ENCODE data around the gene GNG7. TPM values are rescaled to one million over a fixed set of nuclear protein-coding genes. Genes with fewer than 3 reads are reported as not detected.
A peak's percentile ranks its signal among the peaks of the same experiment; 100 is the strongest.

GNG7 gene
- total RNA-seq, 1 donor, result 0.72 TPM

DNA sequence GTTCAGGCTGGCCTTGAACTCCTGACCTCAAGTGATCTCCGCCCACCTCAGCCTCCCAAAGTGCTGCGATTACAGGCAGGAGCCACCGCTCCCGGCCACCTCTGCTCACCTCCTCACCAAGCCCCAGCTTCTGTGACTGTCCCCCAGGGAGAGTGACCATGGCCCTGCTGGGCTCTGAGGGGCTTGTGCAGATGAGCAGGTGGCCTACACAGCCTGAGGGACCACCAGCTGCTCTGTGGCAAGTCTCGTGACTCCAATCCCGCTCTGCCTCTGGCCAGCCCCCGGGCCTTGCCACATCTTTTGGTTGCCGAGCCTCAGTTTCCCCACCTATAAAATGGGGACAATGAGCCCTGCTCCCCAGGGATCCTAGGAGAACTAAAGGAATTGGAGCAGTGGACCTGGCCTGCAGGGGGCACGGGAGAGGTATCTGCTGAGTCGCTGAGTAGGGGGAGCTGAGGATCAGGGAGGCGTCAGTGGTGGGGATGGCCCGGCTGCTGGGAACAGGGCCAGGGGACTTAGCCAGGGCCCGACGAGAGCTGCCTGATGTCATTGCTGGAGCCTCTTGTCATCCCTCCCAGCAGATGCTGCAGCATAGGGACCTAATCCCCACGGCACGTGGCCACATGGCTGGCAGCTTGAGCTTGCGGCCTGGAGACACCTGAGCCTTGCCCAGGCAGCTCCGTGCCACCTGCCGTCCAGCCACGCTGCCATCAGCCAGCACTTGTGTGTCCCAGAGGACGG lies 151.9 kb downstream of the GNG7 start:
- peak; percentile 69 for DNase-seq (ENCODE audit: insufficient read length, low spot score, missing footprints)
- Histone ChIP-seq H3K4me2 (ENCODE audit: insufficient read depth, low read length) (no peak overlapping the region), H2AFZ (ENCODE audit: low read length) (no peak overlapping the region), H3K27me3 (ENCODE audit: insufficient read depth, low read length) (no peaks in the 10 kb centered on the region), H3K27ac (ENCODE audit: low read depth, low read length) (peak overlapping the region; percentile 87), H3K36me3 (ENCODE audit: insufficient read depth, low read length) (no peaks in the 10 kb centered on the region), H3K9me3 (ENCODE audit: low read depth, low read length) (no peaks in the 10 kb centered on the region), H4K20me1 (ENCODE audit: insufficient read depth, low read length) (no peaks in the 10 kb centered on the region), H3K4me3 (ENCODE audit: insufficient read depth, low read length) (no peak overlapping the region), H3K4me1 (ENCODE audit: insufficient read depth, low read length) (peaks cover 12% of the 10 kb centered on the region), H3K79me2 (ENCODE audit: insufficient read depth, low read length) (no peaks in the 10 kb centered on the region)
- TF ChIP-seq, protein P1, sequence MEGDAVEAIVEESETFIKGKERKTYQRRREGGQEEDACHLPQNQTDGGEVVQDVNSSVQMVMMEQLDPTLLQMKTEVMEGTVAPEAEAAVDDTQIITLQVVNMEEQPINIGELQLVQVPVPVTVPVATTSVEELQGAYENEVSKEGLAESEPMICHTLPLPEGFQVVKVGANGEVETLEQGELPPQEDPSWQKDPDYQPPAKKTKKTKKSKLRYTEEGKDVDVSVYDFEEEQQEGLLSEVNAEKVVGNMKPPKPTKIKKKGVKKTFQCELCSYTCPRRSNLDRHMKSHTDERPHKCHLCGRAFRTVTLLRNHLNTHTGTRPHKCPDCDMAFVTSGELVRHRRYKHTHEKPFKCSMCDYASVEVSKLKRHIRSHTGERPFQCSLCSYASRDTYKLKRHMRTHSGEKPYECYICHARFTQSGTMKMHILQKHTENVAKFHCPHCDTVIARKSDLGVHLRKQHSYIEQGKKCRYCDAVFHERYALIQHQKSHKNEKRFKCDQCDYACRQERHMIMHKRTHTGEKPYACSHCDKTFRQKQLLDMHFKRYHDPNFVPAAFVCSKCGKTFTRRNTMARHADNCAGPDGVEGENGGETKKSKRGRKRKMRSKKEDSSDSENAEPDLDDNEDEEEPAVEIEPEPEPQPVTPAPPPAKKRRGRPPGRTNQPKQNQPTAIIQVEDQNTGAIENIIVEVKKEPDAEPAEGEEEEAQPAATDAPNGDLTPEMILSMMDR (IDR thresholded peaks at IDR 0.05; ENCODE audit: extremely low read depth, low read depth, low read length), result no peak

DNA sequence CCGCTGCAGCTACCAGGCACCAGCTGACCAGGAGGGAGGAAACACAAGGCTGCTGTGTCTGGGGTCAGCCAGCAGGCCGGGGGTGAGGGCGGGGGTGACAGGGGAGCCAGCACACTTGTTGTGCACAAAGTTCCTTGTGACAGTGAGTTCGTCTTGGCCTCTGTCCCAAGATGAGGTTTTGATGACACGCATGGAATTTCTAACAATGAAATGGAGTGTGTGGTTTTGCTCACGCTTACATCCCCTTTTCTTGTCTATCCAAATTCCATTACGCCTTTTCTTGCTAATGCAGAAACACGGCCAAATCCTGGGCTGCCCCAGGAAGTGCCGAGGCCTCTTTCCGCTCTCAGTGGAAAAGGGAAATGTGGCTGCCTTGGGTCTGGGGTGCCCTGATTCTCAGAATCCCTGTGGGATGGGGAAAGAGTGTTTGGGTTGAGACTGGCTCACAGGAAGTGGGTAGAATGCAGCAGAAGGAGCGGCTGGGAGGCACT lies 152.7 kb downstream of the GNG7 start:
- H3K27ac ChIP-seq (ENCODE audit: low read depth, low read length), result peak overlapping the region; percentile 87
- peak overlapping the region; percentile 62 for H3K4me2 ChIP-seq (ENCODE audit: insufficient read depth, low read length)
- H3K36me3 ChIP-seq (ENCODE audit: insufficient read depth, low read length), result no peaks in the 10 kb centered on the region
- TF ChIP-seq, protein P1 (IDR thresholded peaks at IDR 0.05; ENCODE audit: extremely low read depth, low read depth, low read length), result no peak
- H3K79me2 ChIP-seq (ENCODE audit: insufficient read depth, low read length), result no peaks in the 10 kb centered on the region
- peak; percentile 98 for DNase-seq (ENCODE audit: insufficient read length, low spot score, missing footprints)
- peaks cover 17% of the 10 kb centered on the region for H3K4me1 ChIP-seq (ENCODE audit: insufficient read depth, low read length)
- no peaks in the 10 kb centered on the region for H4K20me1 ChIP-seq (ENCODE audit: insufficient read depth, low read length)
- no peaks in the 10 kb centered on the region for H3K9me3 ChIP-seq (ENCODE audit: low read depth, low read length)
- no peaks in the 10 kb centered on the region for H3K27me3 ChIP-seq (ENCODE audit: insufficient read depth, low read length)
- peak overlapping the region; percentile 36 for H3K4me3 ChIP-seq (ENCODE audit: insufficient read depth, low read length)
- H2AFZ ChIP-seq (ENCODE audit: low read length), result peak overlapping the region; percentile 88

DNA sequence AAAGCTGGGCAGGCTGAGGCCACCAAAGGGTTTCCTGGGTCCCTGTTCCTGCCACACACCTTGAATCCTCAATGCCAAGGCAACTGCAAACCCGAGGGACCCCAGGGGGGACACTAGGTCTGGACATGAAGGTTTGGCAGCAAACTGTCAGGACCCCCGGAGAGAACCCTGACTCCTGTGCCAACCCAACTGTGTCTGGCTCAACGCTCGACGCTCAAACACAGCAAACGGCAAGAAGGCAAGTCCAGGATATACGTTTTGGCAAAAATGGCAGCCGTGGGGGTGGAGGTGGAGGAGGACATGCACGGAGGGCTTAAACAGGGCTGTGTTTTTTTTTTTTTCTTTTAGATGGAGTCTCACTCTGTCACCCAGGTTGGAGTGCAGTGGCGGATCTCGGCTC lies 153.5 kb downstream of the GNG7 start:
- no peaks in the 10 kb centered on the region for H3K27me3 ChIP-seq (ENCODE audit: insufficient read depth, low read length)
- H3K27ac ChIP-seq (ENCODE audit: low read depth, low read length), result no peak overlapping the region
- TF ChIP-seq, protein P1 (IDR thresholded peaks at IDR 0.05; ENCODE audit: extremely low read depth, low read depth, low read length), result no peak
- H2AFZ ChIP-seq (ENCODE audit: low read length), result no peak overlapping the region
- H3K36me3 ChIP-seq (ENCODE audit: insufficient read depth, low read length), result no peaks in the 10 kb centered on the region
- no peaks in the 10 kb centered on the region for H3K79me2 ChIP-seq (ENCODE audit: insufficient read depth, low read length)
- H3K4me2 ChIP-seq (ENCODE audit: insufficient read depth, low read length), result no peak overlapping the region
- H3K4me3 ChIP-seq (ENCODE audit: insufficient read depth, low read length), result no peak overlapping the region
- DNase-seq (ENCODE audit: insufficient read length, low spot score, missing footprints), result no peak
- no peaks in the 10 kb centered on the region for H4K20me1 ChIP-seq (ENCODE audit: insufficient read depth, low read length)
- no peaks in the 10 kb centered on the region for H3K9me3 ChIP-seq (ENCODE audit: low read depth, low read length)
- H3K4me1 ChIP-seq (ENCODE audit: insufficient read depth, low read length), result peaks cover 24% of the 10 kb centered on the region

DNA sequence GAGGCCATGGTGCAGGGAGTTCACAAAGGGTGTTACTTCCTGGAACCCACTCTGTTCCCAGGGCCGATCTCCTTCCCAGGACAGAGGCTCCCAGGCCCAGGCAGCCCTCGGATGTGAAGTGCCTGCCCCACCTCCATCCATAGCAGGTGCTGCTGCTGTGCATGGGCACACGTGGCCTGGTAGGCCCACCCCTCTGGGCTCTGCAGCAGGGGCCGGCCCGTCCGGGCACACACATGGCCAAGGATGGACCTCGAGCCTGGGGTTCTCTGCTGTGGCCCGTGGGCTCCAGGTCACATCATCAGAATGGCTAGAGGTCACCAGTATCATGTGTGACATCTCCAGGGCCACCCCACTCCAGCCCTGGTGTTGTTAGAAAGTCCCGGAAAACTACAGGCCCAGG lies 154.8 kb downstream of the GNG7 start:
- TF ChIP-seq, protein P1 (IDR thresholded peaks at IDR 0.05; ENCODE audit: extremely low read depth, low read depth, low read length), result no peak

More for the DNA sequence above, 154.8 kb downstream of the GNG7 start:
- no peak overlapping the region for H2AFZ ChIP-seq (ENCODE audit: low read length)
- no peaks in the 10 kb centered on the region for H3K27me3 ChIP-seq (ENCODE audit: insufficient read depth, low read length)
- H3K27ac ChIP-seq (ENCODE audit: low read depth, low read length), result no peak overlapping the region
- H4K20me1 ChIP-seq (ENCODE audit: insufficient read depth, low read length), result no peaks in the 10 kb centered on the region
- H3K79me2 ChIP-seq (ENCODE audit: insufficient read depth, low read length), result no peaks in the 10 kb centered on the region
- peak; percentile 69 for DNase-seq (ENCODE audit: insufficient read length, low spot score, missing footprints)
- H3K4me1 ChIP-seq (ENCODE audit: insufficient read depth, low read length), result peaks cover 35% of the 10 kb centered on the region
- H3K36me3 ChIP-seq (ENCODE audit: insufficient read depth, low read length), result no peaks in the 10 kb centered on the region
- H3K4me3 ChIP-seq (ENCODE audit: insufficient read depth, low read length), result no peak overlapping the region
- no peaks in the 10 kb centered on the region for H3K9me3 ChIP-seq (ENCODE audit: low read depth, low read length)
- H3K4me2 ChIP-seq (ENCODE audit: insufficient read depth, low read length), result no peak overlapping the region

All from osteoblast (primary cell).